SK-N-SH (cell line): Measurements from ENCODE around the gene ARHGAP29. TPM values are rescaled to one million over a fixed set of nuclear protein-coding genes. Genes with fewer than 3 reads are reported as not detected.
A peak's percentile ranks its signal among the peaks of the same experiment; 100 is the strongest.

Source experiments
- CTCF ChIA-PET: fragments of 300-600, 350-600 bp; formaldehyde crosslinking; extraction: SDS; loops from one replicate; lab custom pipeline; 2021; lab: Yijun Ruan, JAX
- POLR2A ChIA-PET: fragments of 350-600 bp; sonication (Branson Sonifier 250); formaldehyde crosslinking; extraction: SDS; loops from one replicate; lab custom pipeline; 2020; ENCODE audit warnings: antibody characterized with exemption, inconsistent platforms; lab: Yijun Ruan, JAX
- DNase-seq: peaks from one replicate; pipeline ENCODE4 v3.0.0; 2012
- H2AFZ ChIP-seq: fragments of 200-600 bp; sonication (generic); 2 replicates; pipeline ENCODE4 v1.8.1; 2016; ENCODE audit warnings: antibody characterized with exemption, mild to moderate bottlenecking, low read depth
- H3F3A ChIP-seq: fragments of 200-600 bp; sonication (generic); replicated peaks from 2 replicates; pipeline ENCODE3; 2016; ENCODE audit warnings: antibody characterized with exemption, mild to moderate bottlenecking; ENCODE audit not compliant: insufficient read depth
- H3K27ac ChIP-seq, 2 experiments: fragments of 200-500 bp in 1 of 2; fragments of 200-600 bp in 1 of 2; sonication (Bioruptor generic) in 1 of 2; sonication (generic), shearing (Covaris generic) in 1 of 2; 2 replicates each; pipeline versions ENCODE4 v1.5.1 to v1.6.1; 2014 to 2016; ENCODE audit warnings: low read depth in 2 of 2, inconsistent platforms in 1 of 2, low read length in 1 of 2, mild to moderate bottlenecking in 1 of 2, mixed read lengths in 1 of 2
- H3K27me3 ChIP-seq: fragments of 200-600 bp; sonication (generic), shearing (Covaris generic); 2 replicates; pipeline ENCODE4 v1.6.1; 2016; ENCODE audit warnings: mixed run types; ENCODE audit not compliant: insufficient read depth
- H3K36me3 ChIP-seq, 2 experiments: fragments of 200-500 bp in 1 of 2; fragments of 200-600 bp in 1 of 2; sonication (Bioruptor generic) in 1 of 2; sonication (generic) in 1 of 2; replicated peaks in 1 of 2; 2 replicates each; pipeline versions ENCODE3 to v1.5.1; 2014 to 2016; ENCODE audit warnings: low read length in 1 of 2, mild to moderate bottlenecking in 1 of 2; ENCODE audit not compliant: insufficient read depth in 2 of 2, control insufficient read depth in 1 of 2
- H3K4me1 ChIP-seq, 2 experiments: fragments of 200-500 bp in 1 of 2; fragments of 200-600 bp in 1 of 2; sonication (Bioruptor generic) in 1 of 2; sonication (generic), shearing (Covaris generic) in 1 of 2; 2 replicates each; pipeline versions ENCODE4 v1.5.1 to v1.6.1; 2014 to 2016; ENCODE audit warnings: low read depth in 1 of 2, low read length in 1 of 2, mixed run types in 1 of 2; ENCODE audit not compliant: insufficient read depth in 2 of 2, control insufficient read depth in 1 of 2
- H3K4me2 ChIP-seq: fragments of 200-600 bp; sonication (generic), shearing (Covaris generic); 2 replicates; pipeline ENCODE4 v1.6.1; 2017; ENCODE audit warnings: mixed run types
- H3K4me3 ChIP-seq, 2 experiments: fragments of 200-500 bp in 1 of 2; fragments of 200-600 bp in 1 of 2; sonication (Bioruptor generic) in 1 of 2; sonication (generic), shearing (Covaris generic) in 1 of 2; 2 replicates each; pipeline versions ENCODE4 v1.5.1 to v1.8.1; 2014 to 2016; ENCODE audit warnings: low read depth in 2 of 2, inconsistent platforms in 1 of 2, low read length in 1 of 2, mild to moderate bottlenecking in 1 of 2, mixed read lengths in 1 of 2, moderate library complexity in 1 of 2
- H3K79me2 ChIP-seq: fragments of 200-600 bp; sonication (generic); 2 replicates; pipeline ENCODE4 v1.8.1; 2017; ENCODE audit warnings: mild to moderate bottlenecking; ENCODE audit not compliant: insufficient read depth
- H3K9ac ChIP-seq: fragments of 200-600 bp; sonication (generic); 2 replicates; pipeline ENCODE4 v1.6.1; 2017; ENCODE audit warnings: mixed run types
- H3K9me2 ChIP-seq: fragments of 200-600 bp; sonication (generic); 2 replicates; pipeline ENCODE4 v1.6.1; 2017; ENCODE audit warnings: mixed run types
- H3K9me3 ChIP-seq: fragments of 200-600 bp; sonication (generic); 2 replicates; pipeline ENCODE4 v1.6.1; 2017; ENCODE audit warnings: mixed run types, mild to moderate bottlenecking, moderate library complexity
- H4K20me1 ChIP-seq: fragments of 200-600 bp; sonication (generic); 2 replicates; pipeline ENCODE4 v1.6.1; 2017; ENCODE audit warnings: mild to moderate bottlenecking, mixed run types; ENCODE audit not compliant: insufficient read depth
- CHD2 ChIP-seq: fragments of 150-350 bp; IDR thresholded peaks from 2 replicates; pipeline ENCODE4 v1.6.1; 2018; ENCODE audit warnings: low read length; ENCODE audit not compliant: partially characterized antibody
- CTCF ChIP-seq: fragments of 200-600 bp; sonication (generic); IDR thresholded peaks from 2 replicates; pipeline ENCODE4 v1.6.1; 2017; ENCODE audit warnings: antibody characterized with exemption, mild to moderate bottlenecking, moderate library complexity
- EP300 ChIP-seq, 2 experiments: IDR thresholded peaks; 2 replicates each; pipeline versions ENCODE4 v1.4.0 to v1.6.1; 2012; ENCODE audit warnings: borderline replicate concordance in 1 of 2, low read depth in 1 of 2, low read length in 1 of 2
- FOXJ3 ChIP-seq: sonication (generic); formaldehyde crosslinking; IDR thresholded peaks from 2 replicates; pipeline ENCODE4 v1.5.1; 2020; ENCODE audit warnings: mild to moderate bottlenecking, missing genetic modification reagents
- GATA2 ChIP-seq: sonication (generic); formaldehyde crosslinking; IDR thresholded peaks from 2 replicates; pipeline ENCODE4 v1.5.0; 2020; ENCODE audit warnings: mild to moderate bottlenecking, missing genetic modification reagents
- IRF3 ChIP-seq: fragments of 150-350 bp; IDR thresholded peaks from 2 replicates; pipeline ENCODE4 v1.6.1; 2016; ENCODE audit warnings: mild to moderate bottlenecking, low read depth, low read length
- NFIC ChIP-seq: IDR thresholded peaks from 2 replicates; pipeline ENCODE4 v1.4.0; 2012; ENCODE audit warnings: borderline replicate concordance
- PBX3 ChIP-seq: IDR thresholded peaks from 2 replicates; pipeline ENCODE4; 2012
- RAD21 ChIP-seq: IDR thresholded peaks from 2 replicates; pipeline ENCODE4 v1.6.1; 2012; ENCODE audit warnings: mild to moderate bottlenecking, low read length
- REST ChIP-seq: IDR thresholded peaks from 2 replicates; pipeline ENCODE4 v1.6.1; 2012; ENCODE audit warnings: mild to moderate bottlenecking, low read depth, low read length, moderate library complexity
- RXRA ChIP-seq: IDR thresholded peaks from 2 replicates; pipeline ENCODE4 v1.4.0; 2012; ENCODE audit warnings: low read depth, mild to moderate bottlenecking, borderline replicate concordance
- TAF1 ChIP-seq: IDR thresholded peaks from 2 replicates; pipeline ENCODE4 v1.6.1; 2012; ENCODE audit warnings: low read depth, mild to moderate bottlenecking, low read length, moderate library complexity, borderline replicate concordance
- USF2 ChIP-seq: fragments of 150-350 bp; IDR thresholded peaks from 2 replicates; pipeline ENCODE4 v1.6.1; 2017; ENCODE audit warnings: antibody characterized with exemption, low read length, low read depth, borderline replicate concordance
- YY1 ChIP-seq: IDR thresholded peaks from 2 replicates; pipeline ENCODE4 v1.4.0; 2012; ENCODE audit warnings: low read depth, mild to moderate bottlenecking
- WGBS: methylation state at CpG from one replicate; pipeline ENCODE4 v1.1.6; 2017; ENCODE audit warnings: low lambda C conversion rate; 5-methylcytosine and 5-hydroxymethylcytosine counted together
- polyA plus RNA-seq, 3 experiments: library from polyadenylated mRNA; depleted of rRNA; stranded (reverse); fragments of >200 nt; gene quantifications; 2 replicates each; pipeline ENCODE4 v1.2.3, GENCODE V29; 2012

ARHGAP29 gene
- polyA plus RNA-seq, 1 of the 3 experiments (the other 2 are of a cell fraction), result 20.1 TPM

- Histone ChIP-seq H3K79me2 (peaks cover 65% of the 10 kb centered on the region), H3F3A (peaks cover 7% of the 10 kb centered on the region), H3K4me1 (peaks cover 12% of the 10 kb centered on the region in 2 experiments; a peak in 3 of 4 replicates), H3K9me3 (no peaks in the 10 kb centered on the region), H3K27ac (no peak overlapping the region), H3K4me3 (peak overlapping the region; percentile 89 to 93; a peak in 3 of 4 replicates), H3K27me3 (no peaks in the 10 kb centered on the region), H3K4me2 (peak overlapping the region; percentile 86), H4K20me1 (no peaks in the 10 kb centered on the region), H2AFZ (no peak overlapping the region), H3K36me3 (no peaks in the 10 kb centered on the region), H3K9me2 (no peaks in the 10 kb centered on the region), H3K9ac (peak overlapping the region; percentile 77)
- ChIA-PET POLR2A (no interaction called here), CTCF (interaction anchor here (0.8 to 13.6 kb wide), 7 partner anchors 12 to 209 kb away, joined by 3 to 186 read pairs (median 32); no protein-coding TSS in a partner anchor)
- no peak for TF ChIP-seq YY1
- TF ChIP-seq CTCF, result no peak
- peak; percentile 66 for TF ChIP-seq PBX3
- no peak for DNase-seq
- 61% methylated on average over 9 of the region's 9 CpGs for WGBS
Observed at GRCh38 chr1:94235189-94236012, 2.0 kb downstream of the ARHGAP29 start.

GRCh38 chr1:94234615-94235014 lies 2.8 kb downstream of the ARHGAP29 start:
- no peaks in the 10 kb centered on the region for H4K20me1 ChIP-seq
- peak overlapping the region; percentile 77; the same call in 1 of the 2 replicates for H3K9ac ChIP-seq
- no peak for DNase-seq
- WGBS, result 90% methylated on average over 1 of the region's 1 CpG
- H3K4me1 ChIP-seq, result peaks cover 7 to 12% of the 10 kb centered on the region in 2 experiments; a peak in 3 of 4 replicates
- peaks cover 72% of the 10 kb centered on the region for H3K79me2 ChIP-seq
- H3K9me3 ChIP-seq, result no peaks in the 10 kb centered on the region
- peak overlapping the region; percentile 86 for H3K4me2 ChIP-seq
- H3K4me3 ChIP-seq, result peak overlapping the region; percentile 89 to 93; a peak in 3 of 4 replicates
- no peak overlapping the region for H3K27ac ChIP-seq
- CTCF ChIA-PET, result interaction anchor here (1.7 to 13.6 kb wide), 3 partner anchors 101 to 195 kb away, joined by 4 to 186 read pairs (median 8); no protein-coding TSS in a partner anchor
- no peaks in the 10 kb centered on the region for H3K27me3 ChIP-seq
- no peaks in the 10 kb centered on the region for H3K9me2 ChIP-seq
- POLR2A ChIA-PET, result no interaction called here
- peaks cover 7% of the 10 kb centered on the region for H3F3A ChIP-seq
- no peaks in the 10 kb centered on the region for H3K36me3 ChIP-seq
- H2AFZ ChIP-seq, result no peak overlapping the region
- TF ChIP-seq EP300 (IDR thresholded peaks at IDR 0.05; ENCODE audit: borderline replicate concordance in 1 of 2, low read depth in 1 of 2, low read length in 1 of 2) (no peak), REST (no peak), FOXJ3 (CRISPR knock-in tag) (no peak), RXRA (no peak), USF2 (no peak), NFIC (no peak), CHD2 (no peak), GATA2 (CRISPR knock-in tag) (no peak), RAD21 (no peak), TAF1 (no peak), IRF3 (no peak), YY1 (no peak)
